Neural crest cell (in vitro differentiated cells): ENCODE data around the gene TLR8. TPM values are rescaled to one million over a fixed set of nuclear protein-coding genes. Genes with fewer than 3 reads are reported as not detected.

Experiments
- DNase-seq: peaks from one replicate; pipeline ENCODE4 v3.0.0; 2021; ENCODE audit warnings: low read depth, mixed read lengths, low spot score
- H3K27ac Mint-ChIP-seq: one replicate; pipeline ENCODE4 v1.8.0; 2021; ENCODE audit warnings: mild to moderate bottlenecking, mixed read lengths; ENCODE audit not compliant: unreplicated experiment
- H3K27me3 Mint-ChIP-seq: 2 replicates; pipeline ENCODE4 v1.8.0; 2021; ENCODE audit warnings: low read depth, mild to moderate bottlenecking, mixed read lengths
- H3K36me3 Mint-ChIP-seq: 2 replicates; pipeline ENCODE4 v1.8.0; 2021; ENCODE audit warnings: low read depth, mild to moderate bottlenecking, mixed read lengths
- H3K4me1 Mint-ChIP-seq: 2 replicates; pipeline ENCODE4 v1.8.0; 2021; ENCODE audit warnings: mixed read lengths
- H3K4me3 Mint-ChIP-seq: one replicate; pipeline ENCODE4 v1.8.0; 2021; ENCODE audit warnings: mild to moderate bottlenecking, mixed read lengths
- H3K9me3 Mint-ChIP-seq: 2 replicates; pipeline ENCODE4 v1.8.0; 2021; ENCODE audit warnings: mixed read lengths
- CTCF ChIP-seq: fragments of 200-600 bp; sonication (generic); conservative IDR thresholded peaks from 2 replicates; pipeline ENCODE4 v1.5.0; 2021; ENCODE audit warnings: antibody characterized with exemption, mild to moderate bottlenecking
- total RNA-seq: library from RNA; stranded (reverse); gene quantifications from 2 replicates; pipeline ENCODE4 v1.2.1, GENCODE V29; 2021

TLR8 gene
- total RNA-seq, 1 donor from 2014 or later: not detected

GRCh38 chrX:12885508-12885907 lies 20.9 kb upstream of the TLR8 start:
- H3K27me3 Mint-ChIP-seq: no peaks in the 10 kb centered on the region
- H3K27ac Mint-ChIP-seq: no peak overlapping the region
- H3K9me3 Mint-ChIP-seq: peaks cover 11% of the 10 kb centered on the region
- TF ChIP-seq CTCF: no peak
- no peak for DNase-seq
- H3K4me1 Mint-ChIP-seq: no peaks in the 10 kb centered on the region
- H3K36me3 Mint-ChIP-seq: no peaks in the 10 kb centered on the region
- H3K4me3 Mint-ChIP-seq: no peak overlapping the region

- Mint-ChIP-seq H3K9me3 (peaks cover 11% of the 10 kb centered on the region), H3K36me3 (no peaks in the 10 kb centered on the region), H3K4me3 (no peak overlapping the region), H3K27me3 (no peaks in the 10 kb centered on the region), H3K27ac (no peak overlapping the region), H3K4me1 (no peaks in the 10 kb centered on the region)
- TF ChIP-seq CTCF: no peak
- DNase-seq: no peak
These were observed 19.9 kb upstream of the TLR8 start for GRCh38 chrX:12886545-12886944.

- H3K27me3 Mint-ChIP-seq: no peaks in the 10 kb centered on the region
- no peak for TF ChIP-seq CTCF
- H3K27ac Mint-ChIP-seq: no peak overlapping the region
- peaks cover 9% of the 10 kb centered on the region for H3K9me3 Mint-ChIP-seq
- H3K36me3 Mint-ChIP-seq: no peaks in the 10 kb centered on the region
- no peak overlapping the region for H3K4me3 Mint-ChIP-seq
- no peaks in the 10 kb centered on the region for H3K4me1 Mint-ChIP-seq
- no peak for DNase-seq
These were observed 19.3 kb upstream of the TLR8 start for GRCh38 chrX:12887141-12887540.

- TF ChIP-seq CTCF: no peak
- H3K9me3 Mint-ChIP-seq: peaks cover 11% of the 10 kb centered on the region
- H3K27me3 Mint-ChIP-seq: no peaks in the 10 kb centered on the region
- no peak overlapping the region for H3K27ac Mint-ChIP-seq
- DNase-seq: no peak
- no peaks in the 10 kb centered on the region for H3K36me3 Mint-ChIP-seq
- H3K4me3 Mint-ChIP-seq: no peak overlapping the region
- no peaks in the 10 kb centered on the region for H3K4me1 Mint-ChIP-seq
These were observed 18.7 kb upstream of the TLR8 start for GRCh38 chrX:12887767-12888166.

- no peak overlapping the region for H3K27ac Mint-ChIP-seq
- DNase-seq: no peak
- peaks cover 4% of the 10 kb centered on the region for H3K4me1 Mint-ChIP-seq
- no peak for TF ChIP-seq CTCF
- H3K27me3 Mint-ChIP-seq: no peaks in the 10 kb centered on the region
- H3K4me3 Mint-ChIP-seq: no peak overlapping the region
- H3K36me3 Mint-ChIP-seq: no peaks in the 10 kb centered on the region
- H3K9me3 Mint-ChIP-seq: peaks cover 11% of the 10 kb centered on the region
These were observed 16.0 kb upstream of the TLR8 start for GRCh38 chrX:12890467-12890866.

GRCh38 chrX:12891171-12891570 lies 15.2 kb upstream of the TLR8 start:
- H3K9me3 Mint-ChIP-seq: peaks cover 11% of the 10 kb centered on the region
- no peak for TF ChIP-seq CTCF
- H3K4me1 Mint-ChIP-seq: peaks cover 4% of the 10 kb centered on the region
- H3K27ac Mint-ChIP-seq: no peak overlapping the region
- DNase-seq: no peak
- H3K36me3 Mint-ChIP-seq: no peaks in the 10 kb centered on the region
- H3K27me3 Mint-ChIP-seq: no peaks in the 10 kb centered on the region
- H3K4me3 Mint-ChIP-seq: no peak overlapping the region
